HUES6 (cell line): Measurements from ENCODE around the gene OLAH.

Source experiments
- H3K27ac ChIP-seq: 2 replicates; pipeline ENCODE4 v1.7.0; 2013; ENCODE audit warnings: low read depth, mild to moderate bottlenecking, low read length, inconsistent platforms
- H3K27me3 ChIP-seq: 2 replicates; pipeline ENCODE4 v1.6.1; 2013; ENCODE audit warnings: low read length; ENCODE audit not compliant: control insufficient read depth, insufficient read depth
- H3K36me3 ChIP-seq: 2 replicates; pipeline ENCODE4 v1.6.1; 2013; ENCODE audit warnings: low read length; ENCODE audit not compliant: control insufficient read depth, insufficient read depth
- H3K4me1 ChIP-seq: 2 replicates; pipeline ENCODE4 v1.6.1; 2013; ENCODE audit warnings: low read length; ENCODE audit not compliant: control insufficient read depth, insufficient read depth
- H3K4me3 ChIP-seq: 2 replicates; pipeline ENCODE4 v1.5.1; 2013; ENCODE audit warnings: low read depth, low read length
- H3K9ac ChIP-seq: one replicate; pipeline ENCODE4 v1.6.1; 2013; ENCODE audit warnings: mild to moderate bottlenecking, low read length
- H3K9me3 ChIP-seq: 2 replicates; pipeline ENCODE4 v1.6.1; 2013; ENCODE audit warnings: low read depth, low read length; ENCODE audit not compliant: control insufficient read depth, insufficient read depth

Gene OLAH

GRCh38 chr10:15099886-15100285 is 56.1 kb downstream of the OLAH start:
- H3K36me3 ChIP-seq = peaks cover 37% of the 10 kb centered on the region
- no peaks in the 10 kb centered on the region for H3K9me3 ChIP-seq
- H3K4me1 ChIP-seq = no peaks in the 10 kb centered on the region
- no peak overlapping the region for H3K27ac ChIP-seq
- H3K4me3 ChIP-seq = no peak overlapping the region
- no peaks in the 10 kb centered on the region for H3K27me3 ChIP-seq
- no peak overlapping the region for H3K9ac ChIP-seq

GRCh38 chr10:15103513-15103912 is 59.8 kb downstream of the OLAH start:
- Histone ChIP-seq H3K9me3 (no peaks in the 10 kb centered on the region), H3K36me3 (peaks cover 53% of the 10 kb centered on the region), H3K9ac (no peak overlapping the region), H3K27ac (no peak overlapping the region), H3K4me3 (no peak overlapping the region), H3K27me3 (no peaks in the 10 kb centered on the region), H3K4me1 (no peaks in the 10 kb centered on the region)

GRCh38 chr10:15106352-15107013 is 62.7 kb downstream of the OLAH start:
- Histone ChIP-seq H3K27me3 (no peaks in the 10 kb centered on the region), H3K4me1 (no peaks in the 10 kb centered on the region), H3K4me3 (no peak overlapping the region), H3K27ac (no peak overlapping the region), H3K9me3 (no peaks in the 10 kb centered on the region), H3K9ac (no peak overlapping the region), H3K36me3 (peaks cover 55% of the 10 kb centered on the region)

- H3K4me3 ChIP-seq = no peak overlapping the region
Measured at GRCh38 chr10:15112657-15113056, 68.9 kb downstream of the OLAH start.

GRCh38 chr10:15113766-15114165 is 70.0 kb downstream of the OLAH start:
- no peak overlapping the region for H3K9ac ChIP-seq
- H3K36me3 ChIP-seq = peaks cover 28% of the 10 kb centered on the region
- H3K9me3 ChIP-seq = no peaks in the 10 kb centered on the region
- no peaks in the 10 kb centered on the region for H3K27me3 ChIP-seq
- H3K4me1 ChIP-seq = no peaks in the 10 kb centered on the region
- H3K4me3 ChIP-seq = no peak overlapping the region
- H3K27ac ChIP-seq = no peak overlapping the region

More at GRCh38 chr10:15112657-15113056, 68.9 kb downstream of the OLAH start:
- Histone ChIP-seq H3K27ac (no peak overlapping the region), H3K9ac (no peak overlapping the region), H3K9me3 (no peaks in the 10 kb centered on the region), H3K27me3 (no peaks in the 10 kb centered on the region), H3K4me1 (no peaks in the 10 kb centered on the region), H3K36me3 (peaks cover 31% of the 10 kb centered on the region)

- Histone ChIP-seq H3K9me3 (no peaks in the 10 kb centered on the region), H3K27ac (no peak overlapping the region), H3K27me3 (no peaks in the 10 kb centered on the region), H3K36me3 (peaks cover 30% of the 10 kb centered on the region), H3K4me1 (no peaks in the 10 kb centered on the region), H3K4me3 (no peak overlapping the region), H3K9ac (no peak overlapping the region)
Measured at GRCh38 chr10:15116225-15116624, 72.5 kb downstream of the OLAH start.

- Histone ChIP-seq H3K9me3 (no peaks in the 10 kb centered on the region), H3K4me1 (no peaks in the 10 kb centered on the region), H3K27ac (no peak overlapping the region), H3K4me3 (no peak overlapping the region), H3K36me3 (peaks cover 28% of the 10 kb centered on the region), H3K27me3 (no peaks in the 10 kb centered on the region), H3K9ac (no peak overlapping the region)
Measured at GRCh38 chr10:15118615-15119014, 74.9 kb downstream of the OLAH start.

- Histone ChIP-seq H3K36me3 (peaks cover 37% of the 10 kb centered on the region), H3K4me1 (no peaks in the 10 kb centered on the region), H3K9me3 (no peaks in the 10 kb centered on the region), H3K9ac (no peak overlapping the region), H3K4me3 (no peak overlapping the region), H3K27me3 (no peaks in the 10 kb centered on the region), H3K27ac (no peak overlapping the region)
Measured at GRCh38 chr10:15120523-15120922, 76.8 kb downstream of the OLAH start.

GRCh38 chr10:15121707-15122106 is 78.0 kb downstream of the OLAH start:
- no peak overlapping the region for H3K9ac ChIP-seq
- H3K27me3 ChIP-seq = no peaks in the 10 kb centered on the region
- H3K27ac ChIP-seq = no peak overlapping the region
- H3K4me1 ChIP-seq = no peaks in the 10 kb centered on the region
- H3K36me3 ChIP-seq = peaks cover 36% of the 10 kb centered on the region
- no peaks in the 10 kb centered on the region for H3K9me3 ChIP-seq
- no peak overlapping the region for H3K4me3 ChIP-seq

GRCh38 chr10:15122477-15123030 is 78.8 kb downstream of the OLAH start:
- H3K9me3 ChIP-seq = no peaks in the 10 kb centered on the region
- H3K4me1 ChIP-seq = no peaks in the 10 kb centered on the region
- peaks cover 36% of the 10 kb centered on the region for H3K36me3 ChIP-seq
- no peak overlapping the region for H3K4me3 ChIP-seq
- no peak overlapping the region for H3K9ac ChIP-seq
- H3K27ac ChIP-seq = no peak overlapping the region
- H3K27me3 ChIP-seq = no peaks in the 10 kb centered on the region
